HEK293T (cell line): ENCODE measurements around the gene LRP1B.
"Not testable (repeated sequence)": the region's sequence is repeated elsewhere in the genome, so short reads cannot be mapped to it uniquely, and the experiment has no call there.

ENCODE experiments used
- CTCF ChIA-PET: fragments of 350-600 bp; formaldehyde crosslinking; extraction: SDS; loops from one replicate; lab custom pipeline; 2021; ENCODE audit warnings: antibody characterized with exemption, inconsistent platforms; lab: Yijun Ruan, JAX
- POLR2A ChIA-PET: fragments of 350-600 bp; formaldehyde crosslinking; extraction: SDS; loops from one replicate; lab custom pipeline; 2020; ENCODE audit warnings: antibody characterized with exemption, inconsistent platforms; lab: Yijun Ruan, JAX
- DNase-seq: peaks from one replicate; pipeline ENCODE4 v3.0.0; 2012; ENCODE audit warnings: mixed read lengths; ENCODE audit errors: extremely low spot score
- ARNT ChIP-seq: fragments of 450-650 bp; IDR thresholded peaks from 2 replicates; pipeline ENCODE4 v1.6.1; 2017; ENCODE audit warnings: mild to moderate bottlenecking
- BHLHE40 ChIP-seq: fragments of 450-650 bp; IDR thresholded peaks from 2 replicates; pipeline ENCODE4 v1.6.1; 2016; ENCODE audit warnings: mild to moderate bottlenecking, moderate library complexity, borderline replicate concordance
- CTBP1 ChIP-seq: fragments of 450-650 bp; IDR thresholded peaks from 2 replicates; pipeline ENCODE4 v1.6.1; 2016; ENCODE audit warnings: borderline replicate concordance
- ELF4 ChIP-seq: fragments of 450-650 bp; IDR thresholded peaks from 2 replicates; pipeline ENCODE4 v1.6.1; 2017; ENCODE audit warnings: antibody characterized with exemption
- FOXA1 ChIP-seq: fragments of 450-650 bp; IDR thresholded peaks from 2 replicates; pipeline ENCODE4 v1.6.1; 2016; ENCODE audit warnings: mild to moderate bottlenecking
- FOXK2 ChIP-seq: fragments of 450-650 bp; IDR thresholded peaks from 2 replicates; pipeline ENCODE4 v1.6.1; 2016; ENCODE audit warnings: mild to moderate bottlenecking
- FOXM1 ChIP-seq: fragments of 450-650 bp; IDR thresholded peaks from 2 replicates; pipeline ENCODE4 v1.6.1; 2017; ENCODE audit warnings: mild to moderate bottlenecking, borderline replicate concordance
- HDGF ChIP-seq: fragments of 450-650 bp; IDR thresholded peaks from 2 replicates; pipeline ENCODE4 v1.6.1; 2017; ENCODE audit warnings: antibody characterized with exemption, borderline replicate concordance
- L3MBTL2 ChIP-seq: fragments of 450-650 bp; conservative IDR thresholded peaks from 2 replicates; pipeline ENCODE4 v1.6.1; 2016; ENCODE audit warnings: mild to moderate bottlenecking
- LEF1 ChIP-seq: fragments of 450-650 bp; IDR thresholded peaks from 2 replicates; pipeline ENCODE4 v1.6.1; 2017; ENCODE audit warnings: mild to moderate bottlenecking, borderline replicate concordance
- NFRKB ChIP-seq: fragments of 450-650 bp; IDR thresholded peaks from 2 replicates; pipeline ENCODE4 v1.6.1; 2016; ENCODE audit warnings: mild to moderate bottlenecking, moderate library complexity
- SP1 ChIP-seq: fragments of 450-650 bp; IDR thresholded peaks from 2 replicates; pipeline ENCODE4 v1.6.1; 2017
- SUZ12 ChIP-seq: fragments of 450-650 bp; IDR thresholded peaks from 2 replicates; pipeline ENCODE4 v1.6.1; 2016; ENCODE audit warnings: mild to moderate bottlenecking
- TARDBP ChIP-seq: fragments of 450-650 bp; IDR thresholded peaks from 2 replicates; pipeline ENCODE4 v1.6.1; 2016
- ZNF384 ChIP-seq: fragments of 450-650 bp; IDR thresholded peaks from 2 replicates; pipeline ENCODE4 v1.6.1; 2016
- TF ChIP-seq, protein P1 (sequence below): fragments of 450-650 bp; IDR thresholded peaks from 2 replicates; pipeline ENCODE4 v1.6.1; 2016

Gene LRP1B

DNA sequence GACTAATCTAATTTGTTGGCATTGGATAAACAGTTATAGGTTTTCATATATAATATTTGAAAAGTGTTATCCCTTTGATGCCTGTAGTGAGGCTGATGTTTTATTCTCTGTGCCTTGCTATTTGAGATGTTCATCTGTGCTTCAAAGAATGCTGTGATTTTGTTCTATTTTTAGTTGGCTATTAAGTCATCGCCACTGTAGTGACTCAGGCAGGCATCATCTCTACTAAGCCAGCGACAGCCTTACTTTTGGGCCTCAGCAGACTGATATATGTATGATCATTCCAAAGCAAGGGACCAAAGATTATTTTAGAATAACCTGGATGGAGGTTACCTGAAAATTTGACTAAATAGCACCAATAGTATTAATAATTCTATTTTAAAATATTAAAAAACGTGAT is 1676.1 kb downstream of the LRP1B start:
- POLR2A ChIA-PET = no interaction called here
- CTCF ChIA-PET = no interaction called here
- no peak for DNase-seq
- no peak for TF ChIP-seq L3MBTL2
- no peak for TF ChIP-seq LEF1
- no peak for TF ChIP-seq FOXK2
- TF ChIP-seq TARDBP = no peak
- TF ChIP-seq ARNT = no peak
- no peak for TF ChIP-seq FOXM1
- TF ChIP-seq FOXA1 = no peak
- TF ChIP-seq NFRKB = no peak
- no peak for TF ChIP-seq ELF4
- no peak for TF ChIP-seq ZNF384
- no peak for TF ChIP-seq SP1
- TF ChIP-seq, protein P1, sequence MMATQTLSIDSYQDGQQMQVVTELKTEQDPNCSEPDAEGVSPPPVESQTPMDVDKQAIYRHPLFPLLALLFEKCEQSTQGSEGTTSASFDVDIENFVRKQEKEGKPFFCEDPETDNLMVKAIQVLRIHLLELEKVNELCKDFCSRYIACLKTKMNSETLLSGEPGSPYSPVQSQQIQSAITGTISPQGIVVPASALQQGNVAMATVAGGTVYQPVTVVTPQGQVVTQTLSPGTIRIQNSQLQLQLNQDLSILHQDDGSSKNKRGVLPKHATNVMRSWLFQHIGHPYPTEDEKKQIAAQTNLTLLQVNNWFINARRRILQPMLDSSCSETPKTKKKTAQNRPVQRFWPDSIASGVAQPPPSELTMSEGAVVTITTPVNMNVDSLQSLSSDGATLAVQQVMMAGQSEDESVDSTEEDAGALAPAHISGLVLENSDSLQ = no peak
- no peak for TF ChIP-seq SUZ12
- no peak for TF ChIP-seq HDGF
- no peak for TF ChIP-seq CTBP1

DNA sequence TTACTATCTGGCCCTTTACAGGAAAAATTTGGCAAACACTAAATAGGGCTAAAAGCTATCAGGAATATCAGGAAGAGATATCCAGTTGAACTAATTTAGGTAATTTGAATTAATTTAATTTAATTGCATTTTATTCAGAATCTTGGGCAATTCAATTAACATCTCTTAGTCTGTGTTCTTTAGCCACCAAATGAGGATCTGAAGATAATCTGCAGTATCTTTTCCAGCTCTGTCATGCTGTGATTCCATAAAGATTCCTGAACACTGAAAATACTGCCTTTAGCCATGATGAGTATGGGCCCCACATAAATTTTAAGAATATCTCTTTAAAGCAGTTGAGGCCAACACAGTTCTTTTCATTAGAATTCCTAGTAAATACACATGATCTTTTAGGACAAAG is 1679.5 kb downstream of the LRP1B start:
- CTCF ChIA-PET = no interaction called here
- TF ChIP-seq LEF1 (no peak), HDGF (no peak), BHLHE40 (no peak), NFRKB (no peak), ARNT (no peak), FOXK2 (no peak), SP1 (no peak)
- no peak for DNase-seq
- POLR2A ChIA-PET = no interaction called here

DNA sequence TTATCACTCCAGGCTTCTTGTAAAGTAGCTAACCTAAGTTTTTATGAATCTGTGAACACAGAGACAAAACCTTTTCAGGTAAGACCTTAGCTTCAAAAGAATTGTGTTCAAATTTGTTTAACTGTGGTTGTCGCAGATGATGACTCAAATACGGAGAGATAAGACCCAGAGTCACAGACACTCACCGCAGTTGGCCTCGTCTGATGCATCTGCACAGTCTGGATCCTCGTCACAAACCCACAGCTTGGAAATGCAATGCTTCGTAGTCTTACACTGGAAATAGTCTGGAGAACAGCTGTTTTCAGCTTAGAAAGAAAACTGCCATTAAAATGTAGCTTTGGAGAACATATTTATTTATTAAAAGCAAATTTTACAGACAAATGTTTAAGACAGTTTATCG is 1688.5 kb downstream of the LRP1B start:
- peak; percentile 10 for DNase-seq
- ChIA-PET CTCF (no interaction called here), POLR2A (no interaction called here)
- TF ChIP-seq LEF1 = no peak
- TF ChIP-seq FOXK2 = no peak
- no peak for TF ChIP-seq ARNT

DNA sequence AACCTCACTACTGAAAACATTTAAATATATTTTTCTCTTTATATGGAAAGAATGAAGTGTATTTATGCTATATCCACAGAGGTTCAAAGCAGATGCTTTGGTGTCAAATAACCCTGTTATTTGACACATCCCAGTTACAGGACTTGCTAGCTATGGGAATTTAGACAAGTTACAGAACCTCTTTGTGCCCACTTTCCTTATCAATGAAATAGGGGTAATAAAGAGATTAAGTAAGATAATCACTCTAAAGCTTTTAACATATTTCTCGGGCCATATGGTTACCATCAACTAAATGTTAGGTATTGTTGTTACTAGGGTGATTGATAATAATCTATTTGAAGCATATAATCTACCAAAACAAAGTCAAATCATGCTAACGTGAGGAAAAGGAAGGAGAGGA is 1690.0 kb downstream of the LRP1B start:
- ChIA-PET POLR2A (no interaction called here), CTCF (no interaction called here)
- TF ChIP-seq SUZ12 (no peak), FOXA1 (no peak), NFRKB (no peak)
- peak; percentile 13 for DNase-seq

DNA sequence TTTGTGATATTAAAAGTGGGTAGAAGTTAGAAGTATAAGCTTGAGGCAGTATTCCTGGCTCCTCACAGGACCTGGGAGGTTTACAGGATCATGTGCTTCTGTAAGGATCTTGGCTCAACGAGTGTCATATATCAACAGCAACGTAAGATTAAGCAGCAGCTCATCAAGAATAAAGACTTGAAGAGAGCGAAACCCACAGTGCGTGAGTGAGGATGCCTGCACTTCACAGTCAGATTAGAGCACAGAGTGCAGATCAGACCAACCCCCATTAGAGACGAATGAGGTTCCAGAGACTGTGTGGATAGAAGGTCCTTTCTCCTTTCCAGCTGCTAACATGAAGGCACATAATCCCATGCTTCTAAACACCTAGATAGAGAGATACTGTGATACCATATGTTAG is 1693.9 kb downstream of the LRP1B start:
- ChIA-PET POLR2A (no interaction called here), CTCF (no interaction called here)
- TF ChIP-seq ARNT (no peak), SUZ12 (no peak), ELF4 (no peak), FOXA1 (no peak), L3MBTL2 (no peak), LEF1 (no peak), ZNF384 (no peak), SP1 (no peak), FOXM1 (no peak), NFRKB (no peak), CTBP1 (no peak)
- TF ChIP-seq, protein P1 = no peak
- no peak for DNase-seq

DNA sequence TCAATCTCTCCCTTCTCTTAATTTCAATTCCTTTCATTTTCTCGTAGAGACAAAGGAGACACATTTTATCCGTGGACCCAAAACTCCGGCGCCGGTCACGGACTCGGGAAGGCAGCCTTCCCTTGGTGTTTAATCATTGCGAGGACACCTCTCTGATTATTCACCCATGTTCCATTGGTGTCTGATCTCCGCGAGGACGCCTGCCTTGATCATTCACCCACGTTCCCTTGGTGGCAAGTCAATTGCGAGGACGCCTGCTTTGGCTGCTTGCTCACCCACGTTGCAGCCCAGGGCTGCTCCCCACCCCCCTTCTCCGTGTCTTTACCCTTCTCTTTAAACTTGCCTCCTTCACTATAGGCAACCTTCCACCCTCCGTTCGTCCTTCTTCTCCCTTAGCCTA is 1703.8 kb downstream of the LRP1B start:
- CTCF ChIA-PET, DNase-seq, POLR2A ChIA-PET: not testable (repeated sequence)

DNA sequence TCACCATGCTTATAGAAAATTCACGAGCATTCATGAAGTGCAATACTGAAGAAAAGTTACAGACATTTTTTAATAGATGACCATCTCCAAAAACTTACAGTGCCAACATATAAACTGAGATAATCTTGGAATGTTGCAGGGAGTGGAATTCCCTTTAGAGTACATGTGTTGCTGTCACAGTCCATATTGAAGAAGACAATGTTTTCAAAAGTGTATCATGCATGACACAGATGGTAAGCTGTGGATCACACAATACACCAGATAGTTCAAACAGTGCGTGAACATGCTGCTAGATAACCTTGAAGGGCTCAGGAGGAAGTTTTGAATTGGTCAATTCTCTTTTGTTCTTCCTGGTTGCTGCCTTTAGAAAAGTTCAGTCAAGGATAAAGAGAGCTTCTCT is 1706.3 kb downstream of the LRP1B start:
- POLR2A ChIA-PET = no interaction called here
- DNase-seq = no peak
- CTCF ChIA-PET = interaction anchor here (0.8 kb wide), 1 partner anchor 158 kb away, joined by 6 read pairs; no protein-coding TSS in a partner anchor
- TF ChIP-seq, protein P1 = no peak
- no peak for TF ChIP-seq NFRKB
- no peak for TF ChIP-seq CTBP1
- no peak for TF ChIP-seq HDGF
- TF ChIP-seq TARDBP = no peak
- no peak for TF ChIP-seq BHLHE40
- no peak for TF ChIP-seq FOXK2
- no peak for TF ChIP-seq ZNF384
- no peak for TF ChIP-seq LEF1
- TF ChIP-seq ELF4 = no peak
- TF ChIP-seq FOXM1 = no peak
- TF ChIP-seq SP1 = no peak
- no peak for TF ChIP-seq L3MBTL2
- TF ChIP-seq FOXA1 = no peak
- TF ChIP-seq ARNT = no peak
- TF ChIP-seq SUZ12 = no peak
